ENCODE measurements around the gene SUSD6.
A peak's percentile ranks its signal among the peaks of the same experiment; 100 is the strongest.
"Not testable (repeated sequence)": the region's sequence is repeated elsewhere in the genome, so short reads cannot be mapped to it uniquely, and the experiment has no call there.

The SUSD6 gene

GRCh38 chr14:69719501-69719951 is 108.1 kb downstream of the SUSD6 start:
- peak; percentile 64 for DNase-seq

- DNase-seq = no peak
Measured at GRCh38 chr14:69720912-69721311, 109.5 kb downstream of the SUSD6 start.

GRCh38 chr14:69726761-69727511 is 115.5 kb downstream of the SUSD6 start:
- DNase-seq = peak; percentile 90

GRCh38 chr14:69727860-69728259 is 116.5 kb downstream of the SUSD6 start:
- DNase-seq = no peak

GRCh38 chr14:69731919-69732598 is 120.7 kb downstream of the SUSD6 start:
- not testable (repeated sequence) for DNase-seq

- DNase-seq = not testable (repeated sequence)
Measured at GRCh38 chr14:69736405-69736804, 125.0 kb downstream of the SUSD6 start.

- DNase-seq = no peak
Measured at GRCh38 chr14:69741055-69741454, 129.7 kb downstream of the SUSD6 start.

GRCh38 chr14:69749956-69750355 is 138.6 kb downstream of the SUSD6 start:
- DNase-seq = no peak

- DNase-seq = no peak
Measured at GRCh38 chr14:69750495-69750894, 139.1 kb downstream of the SUSD6 start.

- no peak for DNase-seq
Measured at GRCh38 chr14:69752773-69753172, 141.4 kb downstream of the SUSD6 start.

- no peak for DNase-seq
Measured at GRCh38 chr14:69753860-69754259, 142.5 kb downstream of the SUSD6 start.

GRCh38 chr14:69754487-69754886 is 143.1 kb downstream of the SUSD6 start:
- DNase-seq = no peak

GRCh38 chr14:69755296-69755695 is 143.9 kb downstream of the SUSD6 start:
- DNase-seq = no peak

GRCh38 chr14:69755784-69756183 is 144.4 kb downstream of the SUSD6 start:
- DNase-seq = no peak

- no peak for DNase-seq
Measured at GRCh38 chr14:69756298-69756697, 144.9 kb downstream of the SUSD6 start.

- no peak for DNase-seq
Measured at GRCh38 chr14:69760810-69761209, 149.4 kb downstream of the SUSD6 start.

GRCh38 chr14:69763761-69764510 is 152.5 kb downstream of the SUSD6 start:
- no peak for DNase-seq
